Occipital lobe (tissue), 2 donors: Measurements from ENCODE around the gene SLC25A11. TPM values are rescaled to one million over a fixed set of nuclear protein-coding genes. Genes with fewer than 3 reads are reported as not detected.

Source experiments
- DNase-seq: peaks from one replicate; lab custom pipeline; 2025; lab: John Stamatoyannopoulos, UW
- total RNA-seq: library from RNA; depleted of rRNA; stranded (reverse); fragments of >200 nt; gene quantifications from one replicate; pipeline ENCODE4 v1.2.3, GENCODE V29; 2014

SLC25A11 gene
- total RNA-seq = 44.6 TPM

- peak; percentile 97 for DNase-seq
Observed at GRCh38 chr17:4939796-4940554, at the start of gene SLC25A11, which contains the start of gene RNF167. SLC25A11 (minus strand) TSS chr17:4940046; CDS start chr17:4939910, 136 bp downstream. RNF167 (plus strand) TSS chr17:4940268; CDS start chr17:4940910, 642 bp downstream.

GRCh38 chr17:4987767-4988567 lies 48.1 kb upstream of the SLC25A11 start:
- no peak for DNase-seq

GRCh38 chr17:4986951-4987766 lies 47.3 kb upstream of the SLC25A11 start, which contains the start of gene CAMTA2:
CAMTA2 (minus strand) TSS chr17:4987675; CDS start chr17:4986222, 1,453 bp downstream.
- DNase-seq = peak; percentile 83

- no peak for DNase-seq
Observed at GRCh38 chr17:4986403-4986802, 46.6 kb upstream of the SLC25A11 start.

- no peak for DNase-seq
Observed at GRCh38 chr17:4982305-4982704, 42.5 kb upstream of the SLC25A11 start.

- no peak for DNase-seq
Observed at GRCh38 chr17:4980644-4981216, 40.9 kb upstream of the SLC25A11 start.

GRCh38 chr17:4978726-4979125 lies 38.9 kb upstream of the SLC25A11 start:
- no peak for DNase-seq

GRCh38 chr17:4974115-4974670 lies 34.3 kb upstream of the SLC25A11 start:
- DNase-seq = no peak

- no peak for DNase-seq
Observed at GRCh38 chr17:4973256-4974114, 33.6 kb upstream of the SLC25A11 start.

- no peak for DNase-seq
Observed at GRCh38 chr17:4972752-4973151, 32.9 kb upstream of the SLC25A11 start.

GRCh38 chr17:4972322-4972721 lies 32.5 kb upstream of the SLC25A11 start:
- DNase-seq = no peak

GRCh38 chr17:4971826-4972225 lies 32.0 kb upstream of the SLC25A11 start:
- DNase-seq = no peak

GRCh38 chr17:4970273-4970672 lies 30.4 kb upstream of the SLC25A11 start:
- DNase-seq = no peak

GRCh38 chr17:4969551-4970173 lies 29.8 kb upstream of the SLC25A11 start:
- no peak for DNase-seq

- no peak for DNase-seq
Observed at GRCh38 chr17:4969047-4969550, 29.3 kb upstream of the SLC25A11 start.

GRCh38 chr17:4968486-4969046 lies 28.7 kb upstream of the SLC25A11 start:
- no peak for DNase-seq

GRCh38 chr17:4967539-4968485 lies 28.0 kb upstream of the SLC25A11 start, which contains the start of gene SPAG7:
SPAG7 (minus strand) TSS chr17:4967817; CDS start chr17:4967804, 13 bp downstream.
- DNase-seq = peak; percentile 95
